Measurements from ENCODE around the gene CYSRT1.
"Not testable (repeated sequence)": the region's sequence is repeated elsewhere in the genome, so short reads cannot be mapped to it uniquely, and the experiment has no call there.

The CYSRT1 gene

DNA sequence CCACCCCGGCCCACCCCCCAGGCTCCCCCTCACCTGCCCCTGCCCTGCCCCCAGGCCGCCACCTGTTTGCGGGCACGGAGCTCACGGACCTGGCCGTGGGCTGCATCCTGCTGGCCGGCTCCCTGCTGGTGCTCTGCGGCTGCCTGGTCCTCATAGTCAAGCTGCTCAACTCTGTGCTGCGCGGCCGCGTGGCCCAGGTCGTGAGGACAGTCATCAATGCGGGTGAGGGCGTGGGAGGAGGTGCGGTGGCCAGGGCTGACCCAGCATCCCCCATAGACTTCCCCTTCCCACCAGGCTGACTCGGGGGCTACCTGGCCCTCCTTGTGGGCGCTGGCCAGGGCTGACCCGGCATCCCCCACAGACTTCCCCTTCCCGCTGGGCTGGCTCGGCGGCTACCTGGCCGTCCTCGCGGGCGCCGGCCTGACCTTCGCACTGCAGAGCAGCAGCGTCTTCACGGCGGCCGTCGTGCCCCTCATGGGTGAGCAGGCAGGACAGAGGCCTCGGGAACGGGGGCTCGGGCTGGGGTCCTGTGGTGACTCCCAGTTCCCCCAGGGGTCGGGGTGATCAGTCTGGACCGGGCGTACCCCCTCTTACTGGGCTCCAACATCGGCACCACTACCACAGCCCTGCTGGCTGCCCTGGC is 9.2 kb downstream of the CYSRT1 start:
- Histone ChIP-seq H3K27ac (ENCODE audit: low read length) (no peak overlapping the region), H3K27me3 (ENCODE audit: control insufficient read depth, insufficient read depth, low read length) (no peaks in the 10 kb centered on the region), H3K4me1 (ENCODE audit: control insufficient read depth, insufficient read depth, low read length) (peaks cover 7% of the 10 kb centered on the region), H3K9me3 (ENCODE audit: control insufficient read depth, insufficient read depth, low read length) (no peaks in the 10 kb centered on the region), H3K36me3 (ENCODE audit: control insufficient read depth, insufficient read depth, low read length) (no peaks in the 10 kb centered on the region), H3K4me3 (ENCODE audit: low read length) (no peak overlapping the region)
- WGBS (ENCODE audit: insufficient coverage, insufficient read length) = no CpG with 5 or more reads among the region's 40 CpGs
- DNase-seq (ENCODE audit: low read depth, low spot score) = no peak

DNA sequence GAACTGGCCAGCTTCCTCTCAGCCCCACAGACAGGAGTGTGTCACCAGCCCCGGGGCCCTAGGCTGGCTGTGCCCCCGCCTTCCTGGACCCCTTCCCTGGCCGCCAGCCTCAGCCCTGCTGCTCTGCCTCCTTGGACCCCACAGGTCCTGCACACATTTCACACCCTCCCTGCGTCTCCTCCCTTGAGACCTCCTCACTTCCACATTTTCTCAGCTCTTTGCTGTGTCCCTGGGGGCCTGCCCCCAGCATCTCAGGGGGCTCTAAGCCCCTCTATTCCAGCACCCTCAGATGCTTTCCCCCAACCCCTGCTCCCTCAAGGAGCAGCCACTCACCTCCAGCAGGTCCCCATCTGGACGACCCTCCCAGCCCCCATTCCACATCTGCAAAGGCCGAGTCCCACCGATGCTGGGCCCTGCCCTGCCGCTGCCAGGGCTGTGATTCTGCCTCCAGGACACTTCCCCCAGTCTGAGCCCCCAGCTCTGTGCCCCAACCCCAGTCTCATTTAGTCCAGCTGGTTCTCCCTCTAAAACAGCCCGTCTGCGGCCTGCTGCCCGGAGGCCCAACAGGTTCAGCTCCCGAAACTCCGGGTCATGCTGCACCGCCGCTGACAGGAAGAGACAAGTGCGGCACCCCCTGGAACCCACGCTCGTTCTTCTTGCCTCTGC is 9.9 kb downstream of the CYSRT1 start:
- Histone ChIP-seq H3K4me1 (ENCODE audit: control insufficient read depth, insufficient read depth, low read length) (peaks cover 7% of the 10 kb centered on the region), H3K27ac (ENCODE audit: low read length) (no peak overlapping the region), H3K9me3 (ENCODE audit: control insufficient read depth, insufficient read depth, low read length) (no peaks in the 10 kb centered on the region), H3K27me3 (ENCODE audit: control insufficient read depth, insufficient read depth, low read length) (no peaks in the 10 kb centered on the region), H3K36me3 (ENCODE audit: control insufficient read depth, insufficient read depth, low read length) (no peaks in the 10 kb centered on the region), H3K4me3 (ENCODE audit: low read length) (no peak overlapping the region)
- DNase-seq (ENCODE audit: low read depth, low spot score) = no peak
- no CpG with 5 or more reads among the region's 18 CpGs for WGBS (ENCODE audit: insufficient coverage, insufficient read length)

DNA sequence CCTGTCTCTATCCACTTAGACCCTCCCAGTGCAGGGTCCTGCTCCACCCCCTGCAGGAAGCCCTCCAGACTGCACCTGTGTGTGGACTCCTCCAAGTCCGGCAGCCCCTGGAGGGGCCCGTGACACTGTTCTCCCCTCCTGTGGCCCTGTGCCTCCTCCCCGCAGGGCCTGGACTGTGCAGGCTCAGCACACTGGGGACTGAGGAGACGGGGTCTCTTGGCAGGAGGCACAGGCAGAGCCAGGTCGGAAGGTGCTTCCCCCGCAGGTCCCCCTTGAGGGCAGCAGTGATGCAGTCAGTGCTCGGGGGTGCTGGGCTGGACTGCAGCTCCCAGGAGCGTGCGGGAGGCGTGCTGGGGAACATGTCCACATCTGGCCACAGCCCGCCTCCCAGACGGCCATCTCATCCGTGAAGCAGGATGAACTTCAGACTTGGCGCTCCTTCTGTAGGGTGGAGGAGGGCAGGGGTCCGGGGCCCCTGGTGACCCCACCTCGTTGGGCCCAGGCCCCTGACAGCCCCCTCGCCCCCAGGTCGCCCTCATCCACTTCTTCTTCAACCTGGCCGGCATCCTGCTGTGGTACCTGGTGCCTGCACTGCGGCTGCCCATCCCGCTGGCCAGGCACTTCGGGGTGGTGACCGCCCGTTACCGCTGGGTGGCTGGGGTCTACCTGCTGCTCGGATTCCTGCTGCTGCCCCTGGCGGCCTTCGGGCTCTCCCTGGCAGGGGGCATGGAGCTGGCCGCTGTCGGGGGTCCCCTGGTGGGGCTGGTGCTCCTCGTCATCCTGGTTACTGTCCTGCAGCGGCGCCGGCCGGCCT is 10.7 kb downstream of the CYSRT1 start:
- no peaks in the 10 kb centered on the region for H3K36me3 ChIP-seq (ENCODE audit: control insufficient read depth, insufficient read depth, low read length)
- no peaks in the 10 kb centered on the region for H3K9me3 ChIP-seq (ENCODE audit: control insufficient read depth, insufficient read depth, low read length)
- H3K27me3 ChIP-seq (ENCODE audit: control insufficient read depth, insufficient read depth, low read length) = no peaks in the 10 kb centered on the region
- H3K4me1 ChIP-seq (ENCODE audit: control insufficient read depth, insufficient read depth, low read length) = peaks cover 7% of the 10 kb centered on the region
- no CpG with 5 or more reads among the region's 35 CpGs for WGBS (ENCODE audit: insufficient coverage, insufficient read length)
- no peak for DNase-seq (ENCODE audit: low read depth, low spot score)
- no peak overlapping the region for H3K4me3 ChIP-seq (ENCODE audit: low read length)
- no peak overlapping the region for H3K27ac ChIP-seq (ENCODE audit: low read length)

DNA sequence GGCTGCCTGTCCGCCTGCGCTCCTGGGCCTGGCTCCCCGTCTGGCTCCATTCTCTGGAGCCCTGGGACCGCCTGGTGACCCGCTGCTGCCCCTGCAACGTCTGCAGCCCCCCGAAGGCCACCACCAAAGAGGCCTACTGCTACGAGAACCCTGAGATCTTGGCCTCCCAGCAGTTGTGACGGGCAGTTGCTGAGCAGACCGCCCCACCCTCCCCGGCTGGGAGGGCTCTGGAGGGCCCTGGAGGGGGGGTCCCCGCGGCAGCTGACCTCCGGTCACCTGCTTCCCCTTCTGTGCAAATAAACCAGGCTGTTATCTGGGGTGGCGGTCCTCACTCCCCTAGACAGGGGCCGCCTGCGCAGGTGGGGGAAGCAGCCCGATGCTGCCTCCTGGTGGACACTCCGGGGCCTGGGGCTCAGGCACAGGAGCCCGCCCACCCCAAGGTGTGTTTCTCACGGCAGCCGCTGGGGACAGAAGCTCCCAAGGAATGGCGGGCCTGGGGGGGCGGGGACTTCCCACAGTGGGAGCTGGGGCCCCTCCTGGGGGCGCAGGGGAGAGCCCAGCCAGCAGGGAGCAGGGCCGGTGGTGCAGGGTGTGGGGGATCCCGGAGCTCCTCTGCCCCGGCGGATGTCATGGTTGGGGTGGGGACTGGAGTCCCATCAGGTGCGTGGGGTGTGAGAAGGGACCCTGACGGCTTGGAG is 11.4 kb downstream of the CYSRT1 start:
- Histone ChIP-seq H3K27ac (ENCODE audit: low read length) (no peak overlapping the region), H3K4me3 (ENCODE audit: low read length) (no peak overlapping the region), H3K36me3 (ENCODE audit: control insufficient read depth, insufficient read depth, low read length) (no peaks in the 10 kb centered on the region), H3K9me3 (ENCODE audit: control insufficient read depth, insufficient read depth, low read length) (no peaks in the 10 kb centered on the region), H3K27me3 (ENCODE audit: control insufficient read depth, insufficient read depth, low read length) (no peaks in the 10 kb centered on the region), H3K4me1 (ENCODE audit: control insufficient read depth, insufficient read depth, low read length) (peaks cover 7% of the 10 kb centered on the region)
- WGBS (ENCODE audit: insufficient coverage, insufficient read length) = no CpG with 5 or more reads among the region's 31 CpGs
- DNase-seq (ENCODE audit: low read depth, low spot score) = no peak

- Histone ChIP-seq H3K4me1 (ENCODE audit: control insufficient read depth, insufficient read depth, low read length) (peaks cover 7% of the 10 kb centered on the region), H3K36me3 (ENCODE audit: control insufficient read depth, insufficient read depth, low read length) (no peaks in the 10 kb centered on the region), H3K27me3 (ENCODE audit: control insufficient read depth, insufficient read depth, low read length) (no peaks in the 10 kb centered on the region), H3K4me3 (ENCODE audit: low read length) (no peak overlapping the region), H3K9me3 (ENCODE audit: control insufficient read depth, insufficient read depth, low read length) (no peaks in the 10 kb centered on the region), H3K27ac (ENCODE audit: low read length) (no peak overlapping the region)
- no peak for DNase-seq (ENCODE audit: low read depth, low spot score)
- no CpG with 5 or more reads among the region's 11 CpGs for WGBS (ENCODE audit: insufficient coverage, insufficient read length)
Observed at GRCh38 chr9:137236936-137237421, 12.0 kb downstream of the CYSRT1 start.

DNA sequence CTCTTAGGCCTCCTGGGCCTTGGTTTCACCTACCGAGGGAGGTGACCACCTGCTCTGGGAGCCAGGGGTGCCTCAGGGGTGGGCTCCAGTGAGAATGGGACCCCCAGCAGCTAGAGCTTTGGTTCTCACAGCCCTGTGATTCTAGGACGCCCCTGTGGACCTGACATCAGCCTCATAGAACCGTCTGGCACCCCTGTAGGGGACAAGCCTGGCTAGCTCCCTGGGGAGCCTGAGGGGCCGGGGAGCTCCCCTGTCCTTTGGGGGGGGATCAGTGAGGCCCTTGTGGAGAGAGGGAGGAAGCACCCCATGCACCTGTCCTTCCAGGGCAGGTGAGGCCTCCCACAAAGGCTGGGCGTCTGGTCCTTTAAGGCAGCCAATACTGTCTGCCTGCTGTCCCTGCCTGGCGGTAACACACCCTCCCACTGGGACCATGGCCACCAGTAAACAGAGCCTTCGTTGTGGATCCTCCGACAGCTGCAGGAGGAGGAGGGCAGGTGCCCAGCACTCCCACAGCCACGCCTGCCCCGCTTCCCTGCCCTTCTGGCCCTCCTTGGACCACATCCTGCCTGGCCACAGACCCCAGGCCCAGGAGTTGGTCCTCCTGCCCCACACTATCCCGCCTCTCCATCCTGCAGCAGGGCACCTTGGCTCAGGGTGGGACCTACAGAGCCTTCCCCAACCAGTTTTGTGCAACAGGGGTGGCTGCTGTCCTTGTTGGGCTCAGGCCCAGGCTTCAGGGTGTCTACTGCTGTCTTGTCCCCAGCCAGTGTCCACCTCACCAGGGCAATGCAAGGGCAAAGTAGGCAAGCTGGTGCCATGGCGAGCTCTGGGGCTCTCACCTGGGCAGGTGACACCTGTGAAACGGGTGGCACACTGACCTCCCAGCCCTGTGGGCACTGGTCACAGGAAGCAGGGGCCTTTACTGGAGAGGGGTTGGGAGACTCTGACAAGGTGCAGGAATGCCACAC is 13.1 kb downstream of the CYSRT1 start:
- no peaks in the 10 kb centered on the region for H3K9me3 ChIP-seq (ENCODE audit: control insufficient read depth, insufficient read depth, low read length)
- peaks cover 7% of the 10 kb centered on the region for H3K36me3 ChIP-seq (ENCODE audit: control insufficient read depth, insufficient read depth, low read length)
- no peaks in the 10 kb centered on the region for H3K27me3 ChIP-seq (ENCODE audit: control insufficient read depth, insufficient read depth, low read length)
- H3K4me1 ChIP-seq (ENCODE audit: control insufficient read depth, insufficient read depth, low read length) = peaks cover 7% of the 10 kb centered on the region
- no peak for DNase-seq (ENCODE audit: low read depth, low spot score)
- no peak overlapping the region for H3K4me3 ChIP-seq (ENCODE audit: low read length)
- WGBS (ENCODE audit: insufficient coverage, insufficient read length) = no CpG with 5 or more reads among the region's 13 CpGs
- no peak overlapping the region for H3K27ac ChIP-seq (ENCODE audit: low read length)

- not testable (repeated sequence) for DNase-seq (ENCODE audit: low read depth, low spot score); H3K4me1 ChIP-seq (ENCODE audit: control insufficient read depth, insufficient read depth, low read length); H3K27me3 ChIP-seq (ENCODE audit: control insufficient read depth, insufficient read depth, low read length); H3K9me3 ChIP-seq (ENCODE audit: control insufficient read depth, insufficient read depth, low read length); H3K27ac ChIP-seq (ENCODE audit: low read length)
- no CpG with 5 or more reads among the region's 27 CpGs for WGBS (ENCODE audit: insufficient coverage, insufficient read length)
- Histone ChIP-seq H3K4me3 (ENCODE audit: low read length) (peak overlapping the region; percentile 81; the same call in 1 of the 2 replicates), H3K36me3 (ENCODE audit: control insufficient read depth, insufficient read depth, low read length) (peaks cover 15% of the 10 kb centered on the region)
Observed at GRCh38 chr9:137239541-137240200, 14.7 kb downstream of the CYSRT1 start.

DNA sequence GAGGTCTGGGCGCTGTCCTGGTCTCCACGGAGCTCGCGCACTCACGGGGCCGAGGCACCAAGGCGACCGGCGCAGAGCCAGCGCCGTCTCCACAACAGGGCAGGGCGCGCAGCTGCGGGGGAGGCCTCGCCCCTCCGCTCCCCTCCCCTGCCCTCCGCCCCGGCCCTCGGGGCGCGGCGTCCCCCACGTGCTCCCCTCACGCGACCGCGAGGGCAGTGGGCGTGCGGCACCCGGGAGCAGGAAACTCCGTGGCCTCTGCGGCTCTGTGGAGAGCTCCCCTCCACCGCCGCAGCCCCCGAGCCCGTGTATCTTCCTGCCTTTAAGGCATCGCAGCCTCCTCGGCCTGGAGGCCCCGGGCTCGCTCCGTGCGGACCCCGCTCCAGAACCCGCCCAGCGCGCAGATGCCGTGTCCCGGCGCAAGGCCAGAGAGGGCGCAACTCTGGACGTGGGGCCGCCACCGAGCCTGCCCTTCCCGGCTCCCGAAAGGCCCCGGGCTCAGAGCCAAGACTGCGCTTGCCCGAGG is 15.4 kb downstream of the CYSRT1 start:
- no peak for DNase-seq (ENCODE audit: low read depth, low spot score)
- H3K27me3 ChIP-seq (ENCODE audit: control insufficient read depth, insufficient read depth, low read length) = no peaks in the 10 kb centered on the region
- H3K4me1 ChIP-seq (ENCODE audit: control insufficient read depth, insufficient read depth, low read length) = peaks cover 10% of the 10 kb centered on the region
- peaks cover 15% of the 10 kb centered on the region for H3K36me3 ChIP-seq (ENCODE audit: control insufficient read depth, insufficient read depth, low read length)
- H3K27ac ChIP-seq (ENCODE audit: low read length) = no peak overlapping the region
- no peaks in the 10 kb centered on the region for H3K9me3 ChIP-seq (ENCODE audit: control insufficient read depth, insufficient read depth, low read length)
- WGBS (ENCODE audit: insufficient coverage, insufficient read length) = no CpG with 5 or more reads among the region's 58 CpGs
- H3K4me3 ChIP-seq (ENCODE audit: low read length) = peak overlapping the region; percentile 81

DNA sequence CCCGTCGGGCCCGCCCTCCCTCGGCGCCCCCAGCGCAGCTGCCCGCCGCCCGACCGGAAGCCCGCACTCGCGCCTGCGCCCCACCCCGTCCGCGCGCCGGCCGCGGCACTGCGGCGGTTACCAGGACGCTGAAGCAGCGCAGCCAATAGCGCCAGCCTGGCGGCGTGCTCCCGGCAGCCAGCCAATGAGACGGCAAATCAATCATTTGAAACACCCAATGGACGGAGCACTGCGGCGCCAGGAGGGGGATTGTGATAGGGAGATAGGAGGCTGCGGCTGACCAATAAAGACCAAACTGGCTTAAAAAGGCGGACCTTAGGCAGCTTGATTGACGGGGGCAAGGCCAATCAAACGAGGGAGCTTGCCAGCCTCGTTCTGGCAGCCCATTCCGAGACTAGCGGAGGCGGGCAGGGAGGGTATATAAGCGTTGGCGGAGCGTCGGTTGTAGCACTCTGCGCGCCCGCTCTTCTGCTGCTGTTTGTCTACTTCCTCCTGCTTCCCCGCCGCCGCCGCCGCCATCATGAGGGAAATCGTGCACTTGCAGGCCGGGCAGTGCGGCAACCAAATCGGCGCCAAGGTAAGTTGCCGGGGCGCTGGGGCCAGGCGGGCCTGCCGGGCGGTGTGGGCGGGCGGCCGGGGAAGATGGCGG is 16.0 kb downstream of the CYSRT1 start, which contains the start of gene TUBB4B:
Gene TUBB4B (plus strand): TSS at position 447 of the 649 bp plus-strand sequence. CDS start 74 bp downstream, at position 521.
- Histone ChIP-seq H3K4me3 (ENCODE audit: low read length) (peak within 1 kb of the TSS; percentile 81), H3K36me3 (ENCODE audit: control insufficient read depth, insufficient read depth, low read length) (peaks cover 15% of the 10 kb centered on the region), H3K4me1 (ENCODE audit: control insufficient read depth, insufficient read depth, low read length) (peaks cover 8% of the 10 kb centered on the region), H3K27me3 (ENCODE audit: control insufficient read depth, insufficient read depth, low read length) (no peaks in the 10 kb centered on the region), H3K27ac (ENCODE audit: low read length) (no peak within 1 kb of the TSS), H3K9me3 (ENCODE audit: control insufficient read depth, insufficient read depth, low read length) (no peaks in the 10 kb centered on the region)
- DNase-seq (ENCODE audit: low read depth, low spot score) = peak; percentile 99
- WGBS (ENCODE audit: insufficient coverage, insufficient read length) = no CpG with 5 or more reads among the region's 67 CpGs

Measured in iPS DF 6.9 (cell line).